ENCODE data around the gene USPL1.

USPL1 gene

DNA sequence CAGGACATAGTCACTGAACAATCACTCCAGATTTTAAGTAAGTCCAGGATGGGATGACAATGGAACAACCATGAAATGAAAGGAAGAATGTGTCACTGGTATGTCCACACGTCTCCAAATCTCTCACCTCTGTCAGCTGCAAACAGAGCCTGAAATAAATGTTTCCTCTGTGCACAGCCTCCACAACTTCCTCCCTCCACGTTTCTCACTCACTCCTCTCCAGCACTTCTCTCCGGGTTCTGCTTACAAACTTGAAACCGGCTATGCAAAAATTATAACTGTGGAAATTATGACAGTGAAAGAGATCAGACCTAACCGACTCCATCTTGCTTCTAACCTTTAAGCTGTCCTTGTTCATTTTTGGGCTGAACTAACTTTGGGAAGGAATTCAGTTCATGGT is 82.6 kb downstream of the USPL1 start:
- DNase-seq: no peak

DNA sequence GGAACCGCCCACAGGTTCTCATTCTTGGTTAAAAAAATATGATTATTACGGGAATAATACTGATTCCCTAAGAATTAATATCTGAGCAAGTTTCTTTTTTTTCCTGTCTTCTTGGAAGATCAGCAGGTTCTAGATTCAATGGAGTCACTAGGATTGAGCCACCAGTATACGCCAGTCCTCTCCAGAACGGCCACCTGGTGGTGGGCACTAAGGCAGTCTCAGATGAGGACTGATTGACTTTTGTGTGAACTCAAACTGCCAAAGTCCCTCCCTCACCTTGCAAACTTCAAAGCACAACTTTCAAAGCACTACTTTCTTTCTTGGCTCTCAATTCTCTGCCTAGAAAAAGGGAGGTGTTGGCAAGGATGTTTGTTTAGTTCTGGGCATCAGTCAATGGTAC is 84.3 kb downstream of the USPL1 start:
- no peak for DNase-seq

DNA sequence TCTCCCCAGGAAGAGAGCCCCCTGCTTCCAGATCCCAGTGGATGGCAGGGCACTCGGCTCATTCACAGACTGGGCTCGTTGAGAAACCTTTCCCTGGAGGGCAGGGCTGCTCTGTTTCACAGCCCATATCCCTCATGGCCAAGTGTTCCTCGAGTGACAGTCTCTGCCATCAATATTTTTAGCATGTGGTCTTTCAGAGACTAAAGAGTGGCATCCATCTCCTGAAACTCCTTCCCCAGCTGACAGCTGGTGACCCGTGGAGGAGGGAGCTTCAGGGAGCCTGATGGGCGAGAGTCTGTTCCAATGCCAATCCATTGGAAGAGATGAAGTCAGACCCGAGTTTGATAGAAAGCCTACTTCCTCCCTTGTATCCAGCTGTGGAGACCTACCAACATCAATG is 86.9 kb downstream of the USPL1 start:
- DNase-seq: no peak

DNA sequence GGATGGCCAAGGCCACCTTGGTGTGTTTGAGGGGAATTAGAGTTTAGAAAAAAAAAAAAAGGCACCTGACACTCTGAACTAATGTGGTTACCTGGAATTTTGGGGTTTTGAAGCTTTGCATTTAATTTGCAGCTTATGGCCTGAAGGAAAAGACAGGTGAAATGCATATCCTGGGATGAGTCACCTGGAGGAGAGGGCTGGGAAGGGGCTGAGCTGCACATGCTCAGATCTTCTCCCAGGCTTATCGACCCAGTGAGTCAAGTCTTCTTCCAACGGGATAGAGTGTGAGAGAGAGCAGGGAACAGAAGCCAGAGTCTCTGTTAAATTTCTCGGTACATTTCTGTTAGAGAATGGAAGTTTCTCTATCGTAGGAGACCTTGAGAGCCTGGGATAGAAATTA is 88.0 kb downstream of the USPL1 start:
- DNase-seq: no peak

DNA sequence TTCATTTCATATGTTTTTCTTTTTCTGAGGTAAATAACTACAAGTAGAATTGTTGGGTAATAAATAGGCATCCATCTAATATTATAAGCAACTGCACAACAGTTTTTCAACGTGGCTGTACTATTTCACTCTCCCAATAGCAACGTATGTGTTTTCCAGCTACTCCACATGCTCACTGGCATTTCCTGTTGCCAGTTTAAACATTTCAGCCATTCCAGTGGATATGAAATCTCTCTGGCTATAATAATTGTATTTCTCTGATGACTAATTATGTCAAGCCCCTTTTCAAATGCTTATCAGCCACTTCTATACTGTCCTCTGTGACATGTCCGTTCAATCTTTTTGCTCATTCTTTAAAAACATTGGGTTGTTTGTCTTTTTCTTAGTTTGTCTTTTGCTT is 90.8 kb downstream of the USPL1 start:
- DNase-seq: no peak
